Stimulated activated CD8-positive, alpha-beta memory T cell treated with anti-CD3 and anti-CD28 coated beads, Interleukin-2, amount 100 ng/mL, for 48 hours (primary cell): ENCODE results near the gene FMN2.
"Not testable (repeated sequence)": the region's sequence is repeated elsewhere in the genome, so short reads cannot be mapped to it uniquely, and the experiment has no call there.

ENCODE experiments used
- DNase-seq, 2 donors: peaks; one replicate each; pipeline ENCODE4 v3.0.0-alpha.2; 2020; ENCODE audit warnings: low read depth in 2 of 2

FMN2 gene

GRCh38 chr1:240362826-240363225 is 271.1 kb downstream of the FMN2 start:
- DNase-seq: no peak

GRCh38 chr1:240363315-240363714 is 271.6 kb downstream of the FMN2 start:
- DNase-seq: no peak

- DNase-seq: no peak
These were observed 272.2 kb downstream of the FMN2 start for GRCh38 chr1:240363914-240364313.

- no peak for DNase-seq
These were observed 275.0 kb downstream of the FMN2 start for GRCh38 chr1:240366636-240367035.

DNA sequence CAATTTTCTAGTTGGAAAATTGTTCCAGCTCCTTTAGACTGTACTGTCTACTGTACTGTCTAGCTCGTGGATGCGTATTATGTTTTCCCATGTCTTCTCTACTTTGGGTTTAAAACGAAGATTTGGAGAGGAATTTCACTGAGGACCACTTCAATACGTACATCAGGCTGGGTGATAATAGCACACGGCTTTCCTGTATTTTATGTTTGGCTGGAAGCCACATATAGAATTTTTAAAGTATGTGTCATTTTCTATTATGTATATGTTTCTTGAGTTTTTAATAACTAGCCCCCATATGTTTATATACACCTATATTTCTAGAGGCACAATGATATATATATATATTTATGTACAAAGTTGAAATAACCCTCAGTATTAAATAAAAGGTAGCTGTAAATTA is 293.9 kb downstream of the FMN2 start:
- DNase-seq: no peak

- no peak for DNase-seq
These were observed 294.6 kb downstream of the FMN2 start for GRCh38 chr1:240385985-240386978.

GRCh38 chr1:240387051-240387450 is 295.4 kb downstream of the FMN2 start:
- DNase-seq: no peak

DNA sequence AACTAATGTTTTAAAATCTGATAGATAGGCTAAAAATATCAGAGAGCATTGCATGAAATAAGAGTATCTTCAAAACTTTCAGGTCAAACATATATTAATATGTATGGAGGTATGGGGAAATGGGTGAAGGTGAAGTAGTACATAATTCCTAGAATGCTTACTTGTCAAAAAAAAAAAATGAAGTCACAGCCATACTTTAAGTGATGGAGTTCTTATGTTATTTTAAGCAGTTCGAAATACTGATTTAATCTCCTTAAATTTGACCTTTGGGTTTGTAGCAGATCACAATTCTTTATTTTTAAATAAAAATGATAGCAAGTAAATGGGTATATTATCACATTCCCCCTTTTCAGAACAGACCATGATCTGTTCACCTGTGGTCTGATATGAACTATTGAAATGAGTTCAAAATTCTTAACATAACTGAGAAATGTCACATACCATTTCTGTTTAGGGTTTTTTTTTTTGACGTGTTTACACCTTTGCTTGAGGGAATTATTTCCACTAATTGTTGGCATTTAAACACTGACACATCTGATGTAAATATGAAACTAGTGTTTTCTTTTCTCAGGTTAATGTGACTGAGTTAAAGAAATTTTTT is 300.1 kb downstream of the FMN2 start:
- DNase-seq: no peak

DNA sequence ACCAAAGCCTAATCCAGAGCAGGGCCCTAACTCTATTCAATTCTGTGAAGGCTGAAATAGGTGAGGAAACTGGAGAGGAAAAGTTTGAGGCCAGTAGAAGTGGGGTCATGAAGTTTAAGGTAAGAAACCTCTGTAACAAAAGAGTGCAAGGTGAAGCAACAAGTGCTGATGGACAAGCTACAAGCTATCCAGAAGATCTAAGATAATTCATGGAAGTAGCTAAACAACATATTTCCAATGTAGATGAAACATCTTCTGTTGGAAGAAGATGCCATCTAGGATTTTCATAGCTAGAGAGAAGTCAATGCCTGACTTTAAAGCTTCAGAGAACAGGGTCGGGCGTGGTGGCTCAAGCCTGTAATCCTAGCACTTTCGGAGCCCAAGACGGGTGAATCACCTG is 302.7 kb downstream of the FMN2 start:
- DNase-seq: no peak

GRCh38 chr1:240395336-240395735 is 303.7 kb downstream of the FMN2 start:
- no peak for DNase-seq

DNA sequence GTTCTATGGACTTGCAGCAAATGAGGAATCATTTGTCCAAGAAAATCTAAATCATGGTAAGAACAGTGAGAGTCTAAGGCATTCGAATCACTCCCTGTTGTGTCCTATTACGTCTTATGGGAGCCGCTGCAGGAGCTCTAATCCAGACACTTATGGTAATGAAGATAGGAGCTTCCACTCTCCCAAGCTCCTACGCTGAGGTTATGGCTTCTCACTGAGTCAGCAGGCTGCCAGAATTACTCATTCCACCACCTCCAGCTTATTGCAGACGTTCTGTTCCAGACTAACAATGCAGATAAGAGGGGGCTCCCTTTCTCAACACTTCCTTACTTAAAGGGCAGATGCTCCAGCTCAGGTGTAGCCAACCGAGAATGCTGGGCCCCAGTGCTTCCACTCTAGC is 307.7 kb downstream of the FMN2 start:
- no peak for DNase-seq

GRCh38 chr1:240401731-240402130 is 310.0 kb downstream of the FMN2 start:
- DNase-seq: no peak

- no peak for DNase-seq
These were observed 310.6 kb downstream of the FMN2 start for GRCh38 chr1:240402326-240402725.

DNA sequence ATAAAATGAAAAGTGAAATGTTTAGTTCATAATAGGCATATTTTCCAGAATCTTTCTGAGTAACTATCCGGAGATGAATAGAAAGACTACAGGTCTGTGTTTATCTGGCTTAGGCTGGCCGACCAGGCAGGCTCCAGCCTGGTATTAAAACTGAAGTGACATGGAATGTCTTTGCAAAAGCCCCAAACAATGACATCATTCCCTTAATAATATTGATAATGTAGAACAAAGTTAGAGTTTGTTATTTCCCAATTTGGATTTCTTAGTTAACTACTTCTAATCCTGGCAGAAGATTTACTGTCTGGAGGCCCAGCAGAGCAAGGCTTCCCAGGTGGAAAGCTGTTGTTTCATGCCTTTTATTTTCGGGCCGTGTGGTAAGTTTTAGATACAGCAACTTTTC is 312.6 kb downstream of the FMN2 start:
- no peak for DNase-seq

DNA sequence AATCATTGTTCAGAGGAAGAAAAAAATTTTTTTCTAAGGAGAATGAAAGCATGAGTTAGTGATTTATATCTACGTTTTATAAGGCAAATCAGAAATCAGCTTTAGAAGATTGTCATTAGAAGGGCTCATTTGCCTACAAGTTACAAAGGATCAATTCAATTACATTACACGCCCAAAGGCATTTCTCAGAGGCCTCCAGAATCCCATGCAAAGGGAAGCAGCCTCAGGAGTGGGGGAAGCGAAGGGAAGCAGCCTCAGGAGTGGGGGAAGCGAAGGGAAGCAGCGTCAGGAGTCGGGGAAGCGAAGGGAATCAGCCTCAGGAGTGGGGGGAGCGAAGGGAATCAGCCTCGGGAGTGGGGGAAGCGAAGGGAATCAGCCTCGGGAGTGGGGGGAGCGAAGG is 314.1 kb downstream of the FMN2 start:
- no peak for DNase-seq

GRCh38 chr1:240407407-240407806 is 315.7 kb downstream of the FMN2 start:
- no peak for DNase-seq

- DNase-seq: no peak
These were observed 317.9 kb downstream of the FMN2 start for GRCh38 chr1:240409615-240410014.

DNA sequence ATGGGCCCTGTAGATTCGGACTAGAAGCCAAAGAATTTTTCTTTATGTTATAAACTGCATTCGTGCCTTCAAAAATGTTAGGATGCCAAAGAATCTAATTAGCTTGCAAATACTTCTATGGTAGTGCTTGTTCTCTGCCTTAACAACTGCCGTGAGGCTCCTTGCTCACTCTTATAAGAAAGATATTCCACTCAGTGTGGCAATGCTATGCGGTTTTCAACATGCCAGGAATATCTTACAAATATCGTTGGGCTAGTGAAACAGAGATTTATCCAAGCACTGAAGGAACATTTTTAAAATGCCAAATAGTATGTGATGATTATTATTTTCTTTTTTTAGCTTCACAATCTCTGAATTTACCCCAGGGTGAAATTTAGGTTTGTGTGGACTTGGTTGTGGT is 322.0 kb downstream of the FMN2 start:
- DNase-seq: no peak

DNA sequence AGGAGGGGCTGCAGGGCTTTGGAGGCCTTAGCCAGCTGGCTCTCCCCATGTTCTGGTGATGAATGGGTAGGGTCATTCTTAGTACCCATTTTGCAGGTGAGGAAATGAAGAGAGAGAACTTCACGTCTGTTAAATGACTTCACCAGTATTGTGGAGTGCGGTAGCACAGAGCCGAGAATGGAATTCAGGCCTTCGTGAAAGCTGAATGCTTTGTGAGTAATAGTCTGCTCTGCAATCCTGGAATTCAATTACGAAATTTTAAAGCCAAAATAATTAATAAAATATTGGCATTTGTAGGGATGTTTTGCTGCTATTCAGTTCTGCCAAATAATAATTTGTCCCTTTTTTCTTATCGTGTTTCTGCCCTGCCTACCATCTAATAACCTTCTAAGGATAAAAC is 322.6 kb downstream of the FMN2 start:
- no peak for DNase-seq

DNA sequence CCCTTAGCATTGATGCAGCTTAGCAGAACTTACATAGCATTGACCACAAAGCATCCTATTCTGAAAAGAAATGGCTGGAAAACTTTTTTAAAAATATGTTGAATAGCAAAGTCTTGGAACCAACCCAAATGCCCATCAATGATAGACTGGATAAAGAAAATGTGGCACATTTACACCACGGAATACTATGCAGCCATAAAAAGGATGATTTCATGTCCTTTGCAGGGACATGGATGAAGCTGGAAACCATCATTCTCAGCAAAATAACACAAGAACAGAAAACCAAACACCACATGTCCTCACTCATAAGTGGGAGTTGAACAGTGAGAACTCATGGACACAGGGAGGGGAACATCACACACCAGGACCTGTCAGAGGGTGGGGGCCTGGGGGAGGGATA is 323.3 kb downstream of the FMN2 start:
- not testable (repeated sequence) for DNase-seq

DNA sequence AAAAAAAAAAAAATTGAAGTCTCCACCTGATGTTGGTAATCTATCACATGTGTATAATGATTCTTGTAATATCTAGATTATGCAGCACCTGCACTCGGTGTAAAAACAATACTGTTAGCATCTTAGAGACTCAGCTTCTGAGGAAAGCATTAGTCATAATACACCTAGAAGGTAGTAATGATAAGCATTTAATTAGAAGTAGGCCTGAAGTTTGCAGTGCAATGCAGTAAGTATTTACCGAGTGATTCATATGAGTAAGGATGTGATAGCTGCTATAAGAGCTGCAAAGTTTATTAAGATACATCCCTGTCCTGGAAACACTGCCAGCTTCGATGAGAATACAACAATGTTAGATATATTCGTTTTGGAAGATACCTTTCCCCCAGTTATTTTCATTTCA is 323.8 kb downstream of the FMN2 start:
- DNase-seq: no peak

DNA sequence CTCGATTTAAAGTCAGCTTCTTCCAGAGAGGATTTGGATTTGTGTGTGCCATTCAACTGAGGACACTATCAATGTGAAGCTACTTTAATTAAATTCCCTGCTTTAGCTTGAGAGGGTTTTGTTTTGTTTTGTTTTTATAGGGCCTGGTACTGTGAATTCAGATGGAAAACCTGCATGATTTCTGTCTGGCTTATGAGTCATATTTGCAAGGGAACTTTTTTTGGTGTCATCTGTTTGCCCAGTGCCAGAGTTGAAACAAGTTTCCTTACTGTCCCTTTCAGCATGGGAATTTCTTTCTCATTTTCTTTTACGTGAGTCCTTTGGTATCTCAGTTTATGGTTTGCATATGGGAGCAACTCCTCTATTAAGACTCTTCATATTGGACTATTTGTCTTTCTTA is 325.6 kb downstream of the FMN2 start:
- DNase-seq: no peak

DNA sequence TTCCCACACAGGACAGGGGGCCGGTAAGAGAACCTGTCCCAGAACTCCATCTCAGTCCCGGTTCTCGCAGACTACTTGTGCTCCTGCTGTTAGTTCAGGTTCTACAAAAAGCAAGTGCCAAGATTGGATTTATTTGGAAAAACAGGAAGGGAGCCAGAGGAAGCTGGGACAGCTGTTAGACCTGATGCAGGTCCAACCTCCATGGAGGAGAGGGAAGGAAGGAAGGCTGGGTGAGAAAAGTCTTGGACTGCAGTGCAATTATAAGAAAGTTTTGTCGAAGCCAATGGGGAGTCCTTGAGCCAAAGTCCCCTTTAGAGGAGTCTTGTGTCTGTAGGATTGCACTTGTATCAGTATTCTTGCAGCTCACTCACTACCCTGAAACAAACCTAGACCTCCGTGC is 329.1 kb downstream of the FMN2 start:
- DNase-seq: no peak
